Stimulated activated CD8-positive, alpha-beta memory T cell treated with anti-CD3 and anti-CD28 coated beads, Interleukin-15, amount 100 ng/mL, for 24 hours (primary cell): ENCODE results near the gene TMEM272.
A peak's percentile ranks its signal among the peaks of the same experiment; 100 is the strongest.

ENCODE experiments used
- DNase-seq: peaks from one replicate; pipeline ENCODE4 v3.0.0-alpha.2; 2020; ENCODE audit warnings: low read depth

TMEM272 gene

GRCh38 chr13:51804295-51805172, 40.4 kb downstream of the TMEM272 start:
- DNase-seq: no peak

DNA sequence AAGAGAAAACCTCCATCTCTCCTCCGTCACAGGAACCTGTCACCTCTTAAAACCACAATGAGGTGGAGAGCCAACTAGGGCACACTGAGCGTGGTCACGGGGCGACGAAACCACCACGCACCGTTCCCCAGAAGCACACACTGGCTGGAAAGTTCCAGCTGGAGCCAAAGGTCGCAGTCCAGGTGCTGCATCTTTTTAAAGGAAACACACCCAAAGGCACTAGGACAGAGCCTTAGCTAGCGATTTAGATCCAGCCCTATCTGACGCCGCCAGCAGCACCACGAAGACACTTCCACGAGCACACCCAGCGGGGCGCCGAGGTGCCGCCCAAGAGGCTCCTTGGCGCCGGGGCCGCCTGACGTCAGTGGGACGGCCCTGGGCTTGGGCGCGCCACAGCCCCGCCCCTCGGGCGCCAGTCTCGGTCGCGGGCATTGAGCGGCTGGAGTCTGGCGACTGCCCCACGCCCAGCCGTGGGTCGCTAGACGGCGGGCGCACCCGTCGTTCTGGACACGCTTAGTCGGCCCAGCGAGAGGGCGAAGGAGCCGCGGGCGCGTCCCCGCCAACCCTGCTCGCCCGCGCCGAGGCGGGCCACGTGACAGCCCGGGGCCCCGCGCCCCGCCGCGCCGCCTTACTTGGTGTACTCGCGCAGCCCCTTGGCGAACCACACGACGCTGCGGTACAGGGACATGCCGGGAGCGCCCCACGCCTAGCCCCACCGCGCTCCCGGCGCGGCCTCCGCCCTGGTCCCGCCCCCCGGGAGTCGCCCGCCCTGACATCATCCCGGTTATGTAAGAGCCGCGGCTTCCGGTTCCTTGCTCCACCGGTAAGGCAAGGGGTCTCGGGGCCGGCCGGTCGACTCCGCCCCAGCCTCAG, 41.3 kb downstream of the TMEM272 start, which contains the start of gene DHRS12:
DHRS12 (minus strand) TSS at position 742 of the 873 bp plus-strand sequence. CDS start 4,504 bp downstream, outside the sequence.
- peak; percentile 57 for DNase-seq

DNA sequence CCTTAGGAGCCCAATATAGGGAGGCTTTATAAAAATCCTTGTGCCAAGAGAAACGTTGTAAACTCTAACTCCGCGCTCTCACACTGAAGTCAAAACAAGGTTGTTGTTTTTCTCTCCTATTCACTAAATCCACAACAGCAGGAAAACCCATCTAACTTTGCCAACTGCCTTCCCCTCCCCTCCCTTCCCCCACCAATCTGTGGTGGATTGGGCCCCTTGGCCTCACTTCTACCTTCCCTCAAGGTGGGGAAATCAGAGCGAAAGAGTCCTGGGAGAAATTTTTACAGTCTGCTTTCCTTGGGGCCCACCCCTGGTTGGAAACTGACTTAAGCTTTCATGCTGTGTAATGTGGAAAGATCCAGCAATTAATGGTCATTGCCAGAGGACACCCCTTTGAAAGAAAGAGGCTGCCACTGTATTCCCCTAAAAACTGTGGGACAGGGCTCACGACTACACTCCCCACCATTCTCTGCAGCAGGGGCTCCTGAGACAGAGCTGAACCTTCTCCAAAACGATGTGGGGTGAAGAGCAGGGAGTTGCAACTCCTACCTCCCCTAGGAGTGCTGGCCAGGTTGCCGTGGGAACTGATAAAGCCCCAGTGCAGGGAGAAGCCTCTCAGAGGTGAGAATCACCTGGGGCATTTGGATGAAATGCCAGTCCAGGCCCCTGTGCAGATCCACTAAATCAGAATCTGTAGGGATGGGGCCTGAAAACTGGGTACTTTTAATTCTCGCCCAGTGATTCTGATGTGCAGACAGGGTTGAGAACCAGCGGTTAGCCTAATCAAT, 42.2 kb downstream of the TMEM272 start:
- no peak for DNase-seq

GRCh38 chr13:51801631-51802099, 43.3 kb downstream of the TMEM272 start:
- no peak for DNase-seq

DNA sequence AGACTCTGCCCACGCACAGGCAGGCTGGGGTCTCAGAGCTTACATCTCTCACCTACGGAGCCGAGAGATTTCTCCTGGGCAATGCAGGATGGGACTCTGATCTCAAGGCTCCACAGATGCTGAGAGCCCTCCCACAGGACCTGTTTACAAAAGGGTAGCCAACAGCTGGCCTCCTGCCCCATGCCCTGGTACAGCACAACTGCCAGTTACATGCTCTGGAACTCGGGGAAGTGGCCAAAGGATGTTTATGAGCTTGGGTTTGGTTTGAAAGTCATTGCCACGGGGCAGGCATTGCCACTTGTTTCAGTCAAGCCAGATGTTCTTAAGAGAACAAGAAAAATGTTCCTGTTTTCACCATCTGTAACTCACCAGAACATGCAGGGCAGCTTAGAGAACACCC, 44.5 kb downstream of the TMEM272 start:
- no peak for DNase-seq

- no peak for DNase-seq
Observed at GRCh38 chr13:51799261-51799660, 45.7 kb downstream of the TMEM272 start.

GRCh38 chr13:51797664-51798488, 47.1 kb downstream of the TMEM272 start:
- no peak for DNase-seq

DNA sequence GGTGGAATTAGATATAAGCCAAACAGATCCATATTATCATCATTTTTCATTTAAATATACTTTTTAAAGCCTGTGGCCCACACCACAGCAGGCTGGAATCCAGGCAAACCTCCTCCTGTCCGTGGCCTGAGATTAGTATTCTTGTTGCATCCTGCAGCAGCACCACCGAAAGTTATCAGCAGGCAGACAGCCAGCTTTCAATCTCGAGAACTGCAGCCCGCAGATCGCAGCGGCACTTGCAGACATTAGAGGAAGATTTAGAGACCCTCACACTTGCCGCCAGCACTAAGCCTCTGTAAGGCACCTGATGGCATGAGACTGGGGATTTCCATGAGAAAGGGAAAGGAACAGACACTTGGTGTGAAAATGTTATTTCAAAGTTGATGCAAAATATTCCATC, 48.4 kb downstream of the TMEM272 start:
- DNase-seq: no peak

- no peak for DNase-seq
Observed at GRCh38 chr13:51795419-51795818, 49.6 kb downstream of the TMEM272 start.

- no peak for DNase-seq
Observed at GRCh38 chr13:51794964-51795363, 50.0 kb downstream of the TMEM272 start.

DNA sequence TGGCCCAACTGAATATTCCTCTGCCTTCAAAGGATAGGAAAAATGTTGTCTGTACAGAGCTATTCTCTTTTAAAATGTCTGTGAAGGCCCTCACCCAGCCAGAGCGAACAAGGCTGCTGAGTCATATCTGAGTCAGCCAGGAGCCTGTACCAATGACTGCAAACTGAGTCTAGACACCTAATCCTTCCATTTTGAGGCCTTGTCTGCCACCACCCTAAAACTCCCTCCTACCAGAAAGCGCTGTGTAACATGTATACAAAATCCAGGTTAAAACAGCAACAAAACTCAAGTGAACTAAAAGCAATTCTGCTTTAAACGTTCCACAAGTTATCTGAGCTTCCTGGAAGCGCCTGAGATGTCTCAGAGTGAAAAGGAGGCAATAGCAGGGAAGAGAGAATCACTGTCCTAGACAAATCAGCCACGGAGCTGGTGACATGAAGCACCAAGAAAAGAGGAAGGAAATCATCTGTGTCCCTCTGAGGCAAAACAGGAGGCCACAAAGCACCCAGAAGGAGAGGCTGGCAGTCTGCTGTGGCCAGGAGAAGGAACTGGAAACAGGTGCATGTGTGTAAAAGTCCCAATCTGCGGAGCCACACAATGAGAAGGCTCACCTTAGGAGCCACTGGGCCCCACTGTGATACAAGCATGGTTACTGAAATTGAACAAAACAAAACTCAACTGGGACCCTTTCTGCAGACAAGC, 51.3 kb downstream of the TMEM272 start:
- no peak for DNase-seq

DNA sequence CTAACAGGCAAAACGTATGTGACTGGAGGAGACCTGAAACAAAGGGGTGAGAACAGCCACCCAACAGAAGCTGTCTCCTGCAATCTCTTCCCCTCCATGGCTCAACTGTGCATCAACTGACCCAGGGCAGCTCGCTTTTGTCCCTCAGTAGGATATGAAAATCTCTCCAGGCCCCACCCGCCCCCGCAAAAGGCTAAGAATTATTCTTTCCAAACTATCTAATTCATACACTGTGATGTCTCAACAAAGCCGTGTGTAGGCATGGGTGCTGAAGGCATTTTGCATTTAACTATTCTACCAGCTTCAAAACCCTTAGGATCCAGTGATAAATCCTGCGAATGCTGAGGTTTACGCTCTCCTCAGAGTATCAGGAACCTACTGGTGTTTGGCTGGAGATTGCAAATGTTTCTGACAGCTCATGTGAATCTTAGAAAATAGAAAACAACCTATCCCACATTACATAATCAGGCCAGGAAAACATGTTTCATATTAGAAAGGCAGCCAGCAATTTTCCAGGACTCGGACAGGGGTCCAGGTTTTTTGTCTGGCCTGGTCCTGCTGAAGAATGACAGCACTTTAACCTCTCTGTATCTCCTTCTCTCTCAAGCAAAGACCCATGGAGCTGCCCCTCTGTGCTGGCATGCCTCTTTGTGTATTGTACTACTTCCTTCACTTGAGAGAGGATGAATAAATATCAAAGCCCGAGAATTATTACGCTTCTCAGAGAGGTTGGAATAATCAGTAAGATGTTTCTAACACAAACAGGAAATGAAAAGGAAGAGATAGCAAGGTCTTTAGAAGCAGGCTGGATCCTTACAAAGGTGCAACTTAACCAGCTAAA, 58.3 kb downstream of the TMEM272 start:
- no peak for DNase-seq

- no peak for DNase-seq
Observed at GRCh38 chr13:51785712-51786424, 59.1 kb downstream of the TMEM272 start.

DNA sequence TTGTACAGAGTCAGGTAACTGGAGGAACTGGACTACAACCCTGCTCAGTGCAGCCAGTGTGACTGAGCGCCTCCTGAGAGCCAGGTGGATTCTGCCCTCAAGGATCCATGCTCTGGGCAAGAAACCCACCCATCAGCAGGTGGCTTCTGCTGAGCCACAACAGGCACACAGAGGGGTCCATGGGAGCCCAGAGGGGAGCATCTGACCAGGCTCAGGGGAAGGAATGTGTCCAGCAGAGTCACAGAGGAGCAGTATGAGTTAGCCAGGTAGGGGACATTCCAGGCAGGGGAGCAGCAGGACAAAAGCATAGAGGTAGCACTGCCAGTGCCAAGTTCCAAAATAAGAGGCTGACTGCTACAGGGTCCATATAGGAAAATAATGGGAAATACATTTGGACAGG, 60.9 kb downstream of the TMEM272 start:
- no peak for DNase-seq

DNA sequence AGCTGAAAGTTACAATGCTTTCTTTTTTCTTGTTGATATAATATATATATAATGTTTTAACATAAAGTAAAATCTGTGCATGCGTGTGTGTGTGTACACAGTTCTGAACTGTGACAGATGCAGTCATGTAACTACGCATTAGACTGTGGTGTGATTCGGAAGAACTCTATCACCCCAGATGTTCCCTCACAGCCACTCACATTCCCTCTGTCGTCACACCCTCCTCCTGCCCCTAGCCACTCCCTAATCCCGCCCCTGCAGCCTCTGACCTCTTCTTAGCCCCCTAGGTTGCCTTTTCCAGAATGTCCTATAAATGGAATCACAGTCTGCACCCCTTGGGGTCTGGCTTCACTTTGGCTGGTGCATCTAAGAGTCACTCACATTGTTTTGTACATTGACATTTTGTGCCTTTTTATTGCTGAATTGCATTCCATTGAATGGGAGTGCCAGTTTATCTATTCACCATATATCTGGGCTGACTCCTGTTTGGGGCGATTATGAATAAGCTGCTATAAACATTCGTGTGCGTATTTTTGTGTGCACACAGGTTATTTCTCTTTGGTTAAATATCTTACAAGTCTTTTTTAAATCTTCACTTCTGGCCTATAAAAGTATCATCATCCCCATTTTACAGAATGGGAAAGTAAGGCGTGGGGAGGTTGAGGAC, 61.4 kb downstream of the TMEM272 start:
- DNase-seq: no peak

DNA sequence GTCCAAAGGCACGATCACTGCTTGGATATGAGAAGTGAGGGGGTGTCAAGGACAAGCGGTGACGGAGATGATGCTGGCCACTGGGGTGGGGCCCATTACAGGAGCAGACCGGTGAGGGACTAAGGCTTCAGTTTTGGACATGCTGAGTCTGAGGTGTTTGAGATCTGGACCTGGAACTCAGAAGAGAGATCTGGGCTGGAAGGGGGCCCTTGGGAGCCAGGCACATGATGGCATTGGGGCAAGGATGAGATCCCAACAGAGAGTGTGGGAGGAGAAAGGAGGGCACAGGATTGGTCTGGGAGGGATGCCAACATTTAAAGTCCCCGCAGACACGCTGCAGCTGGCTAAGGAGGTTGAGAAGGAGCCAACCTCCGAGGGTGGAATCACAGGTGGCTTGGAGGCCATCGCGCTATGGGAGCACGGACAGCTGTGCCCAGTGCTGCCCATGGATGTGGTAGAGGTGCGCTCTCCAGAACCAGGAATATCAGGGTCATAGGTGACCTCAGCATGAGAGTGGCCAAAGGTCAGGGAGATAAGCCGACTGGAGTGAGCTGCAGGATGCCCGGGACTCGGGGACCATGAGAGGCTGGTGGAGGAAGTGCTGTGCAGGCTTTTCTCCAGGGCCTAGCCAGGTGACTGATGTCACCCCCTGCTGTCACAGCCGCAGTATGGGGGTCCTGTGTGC, 62.8 kb downstream of the TMEM272 start:
- no peak for DNase-seq

GRCh38 chr13:51781246-51782022, 63.5 kb downstream of the TMEM272 start:
- no peak for DNase-seq
